Right lobe of liver (tissue), 6 donors: ENCODE measurements around the gene ACACA. TPM values are rescaled to one million over a fixed set of nuclear protein-coding genes. Genes with fewer than 3 reads are reported as not detected.

Source experiments
- ATAC-seq, 4 donors: fragments of 200-7000 bp; cut with Tn5 transposase; one replicate each; pipeline ENCODE4 v1.9.1; 2020; ENCODE audit warnings: mild to moderate bottlenecking in 4 of 4, moderate library complexity in 4 of 4
- DNase-seq, 3 donors: peaks; one replicate each; pipeline ENCODE4 v3.0.0-alpha.2; 2020
- H3K27ac ChIP-seq, 3 donors: fragments of 200-600 bp; one replicate each; pipeline ENCODE4 v1.8.0; 2022
- H3K27me3 ChIP-seq, 2 donors: fragments of 200-600 bp; one replicate each; pipeline ENCODE4 v1.8.0; 2022
- H3K36me3 ChIP-seq, 4 donors: fragments of 200-600 bp; sonication (generic) in 1 of 4; one replicate each; pipeline versions ENCODE4 v1.5.1 to v1.8.0; 2017 to 2022; ENCODE audit warnings: control low read depth in 1 of 4
- H3K4me1 ChIP-seq, 4 donors: fragments of 200-600 bp; sonication (generic) in 1 of 4; one replicate each; pipeline versions ENCODE4 v1.5.1 to v1.8.0; 2017 to 2022; ENCODE audit warnings: control low read depth in 1 of 4
- H3K4me3 ChIP-seq, 3 donors: fragments of 200-600 bp; one replicate each; pipeline ENCODE4 v1.8.0; 2022
- H3K9me3 ChIP-seq, 4 donors: fragments of 200-600 bp; sonication (generic) in 1 of 4; one replicate each; pipeline versions ENCODE4 v1.5.1 to v1.8.0; 2017 to 2022; ENCODE audit warnings: control low read depth in 1 of 4
- POLR2A ChIP-seq: fragments of 450-650 bp; IDR thresholded peaks from one replicate; pipeline ENCODE4 v1.6.1; 2017; ENCODE audit warnings: antibody characterized with exemption, mild to moderate bottlenecking
- WGBS: methylation state at CpG from one replicate; pipeline ENCODE4 v1.1.6; 2018; ENCODE audit warnings: low coverage, low lambda C conversion rate; ENCODE audit not compliant: insufficient coverage; ENCODE audit errors: missing lambda C conversion rate; 5-methylcytosine and 5-hydroxymethylcytosine counted together
- intact Hi-C, 2 donors: fragments of 100-400 bp; cut with DNase I; formaldehyde crosslinking; loops; one replicate each; pipeline versions ENCODE4 v1.11.2 to v1.14.1; 2022
- total RNA-seq, 6 experiments: library from RNA; depleted of rRNA in 2 of 6; stranded (reverse); fragments of >200 nt in 2 of 6; fragmentation: NEBNext Ultra II Directional in 3 of 6; extraction: Animal tissue kit (Norgen Biotek cat#: 25700) in 3 of 6; gene quantifications; one replicate each; pipeline versions ENCODE4 v1.1.0 to v1.2.4, GENCODE V29; 2016 to 2023
- TF ChIP-seq, protein P1 (sequence below), 4 donors: fragments of 200-600 bp in 3 of 4; fragments of 450-650 bp in 1 of 4; IDR thresholded peaks; one replicate each; pipeline versions ENCODE4 v1.5.1 to v1.8.0; 2016 to 2022; ENCODE audit warnings: antibody characterized with exemption in 4 of 4, mild to moderate bottlenecking in 2 of 4
- donor health status: DM: no; HTN: yes; CAD: no.
- donor health status: DM: no; HTN: no; CAD: no.
- donor health status: DM: no; HTN: no; CAD: no.
- donor health status: DM: no; HTN: yes; CAD: no.
- donor health status: DM: no; HTN: yes; CAD: no.

ACACA gene
- total RNA-seq, 6 experiments from 2014 or later = 14.6 to 56.4 (median 27.1) TPM

DNA sequence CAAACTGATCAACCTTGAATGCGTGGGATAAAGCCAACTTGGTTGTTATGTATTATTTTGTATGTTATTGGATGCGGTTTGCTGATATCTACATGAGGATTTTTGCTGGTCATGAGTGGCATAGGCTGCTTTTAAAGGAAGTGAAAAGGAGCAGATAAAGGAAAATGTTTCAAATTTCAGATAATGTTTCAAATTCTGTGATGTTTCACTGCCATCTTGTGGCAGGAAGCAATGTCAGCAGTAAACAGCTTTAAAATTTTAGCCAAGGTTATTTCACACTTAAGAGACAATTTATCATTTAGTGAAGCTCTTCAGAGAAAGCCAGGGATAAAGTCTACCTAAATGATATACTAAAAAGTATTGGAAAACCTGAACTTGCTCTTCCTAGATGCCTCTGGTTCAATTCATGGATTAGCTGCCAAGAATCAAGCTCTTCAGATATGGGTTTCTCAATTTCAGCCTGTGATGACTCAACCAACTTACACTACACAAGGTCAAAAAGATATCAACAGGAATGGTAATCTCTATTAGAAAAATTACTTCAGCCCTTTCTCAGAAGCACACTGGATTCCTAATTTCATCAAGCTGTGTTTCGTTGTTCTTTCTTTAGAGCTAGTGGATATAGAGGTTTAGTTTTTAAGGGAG lies 166.8 kb downstream of the ACACA start:
- DNase-seq = no peak
- Histone ChIP-seq H3K9me3 (peaks cover 0 to 2% (median 0%) of the 10 kb centered on the region in 4 donors), H3K27ac (peak overlapping the region in 1 of 3 donors; percentile 42), H3K4me1 (peaks cover 0 to 27% (median 6%) of the 10 kb centered on the region in 4 donors), H3K4me3 (no peak overlapping the region), H3K27me3 (no peaks in the 10 kb centered on the region), H3K36me3 (peaks cover 0 to 40% (median 11%) of the 10 kb centered on the region in 4 donors)
- intact Hi-C loops = no loop called here
- ATAC-seq = peak; percentile 82 to 90 (median 86)
- TF ChIP-seq POLR2A = no peak
- TF ChIP-seq, protein P1, sequence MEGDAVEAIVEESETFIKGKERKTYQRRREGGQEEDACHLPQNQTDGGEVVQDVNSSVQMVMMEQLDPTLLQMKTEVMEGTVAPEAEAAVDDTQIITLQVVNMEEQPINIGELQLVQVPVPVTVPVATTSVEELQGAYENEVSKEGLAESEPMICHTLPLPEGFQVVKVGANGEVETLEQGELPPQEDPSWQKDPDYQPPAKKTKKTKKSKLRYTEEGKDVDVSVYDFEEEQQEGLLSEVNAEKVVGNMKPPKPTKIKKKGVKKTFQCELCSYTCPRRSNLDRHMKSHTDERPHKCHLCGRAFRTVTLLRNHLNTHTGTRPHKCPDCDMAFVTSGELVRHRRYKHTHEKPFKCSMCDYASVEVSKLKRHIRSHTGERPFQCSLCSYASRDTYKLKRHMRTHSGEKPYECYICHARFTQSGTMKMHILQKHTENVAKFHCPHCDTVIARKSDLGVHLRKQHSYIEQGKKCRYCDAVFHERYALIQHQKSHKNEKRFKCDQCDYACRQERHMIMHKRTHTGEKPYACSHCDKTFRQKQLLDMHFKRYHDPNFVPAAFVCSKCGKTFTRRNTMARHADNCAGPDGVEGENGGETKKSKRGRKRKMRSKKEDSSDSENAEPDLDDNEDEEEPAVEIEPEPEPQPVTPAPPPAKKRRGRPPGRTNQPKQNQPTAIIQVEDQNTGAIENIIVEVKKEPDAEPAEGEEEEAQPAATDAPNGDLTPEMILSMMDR (IDR thresholded peaks at IDR 0.05) = peak; percentile 64 to 76 (median 72)
- WGBS = 49% methylated on average over 3 of the region's 3 CpGs

DNA sequence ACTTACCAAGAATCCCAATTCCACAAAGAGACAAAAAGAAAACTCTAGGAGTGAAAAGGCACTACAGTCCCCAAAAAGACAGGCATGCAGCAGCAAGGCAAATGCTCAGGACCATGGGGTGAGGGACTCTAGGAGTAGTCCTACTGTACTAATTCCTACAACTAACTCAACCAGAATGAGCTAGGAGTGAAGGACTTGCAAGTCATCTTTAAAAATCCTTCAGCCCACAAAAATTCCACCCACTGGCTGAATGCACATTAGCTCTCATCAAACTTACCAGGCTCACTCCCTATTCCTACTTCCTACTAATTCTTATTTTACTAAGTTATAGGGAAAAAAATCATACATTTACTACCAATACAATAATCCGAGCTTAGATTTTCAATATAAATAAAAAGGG lies 172.5 kb downstream of the ACACA start:
- no peaks in the 10 kb centered on the region for H3K9me3 ChIP-seq
- ATAC-seq (no peak), DNase-seq (no peak)
- no peaks in the 10 kb centered on the region for H3K27me3 ChIP-seq
- H3K4me1 ChIP-seq = peaks cover 0 to 27% (median 0%) of the 10 kb centered on the region in 4 donors
- H3K36me3 ChIP-seq = peaks cover 0 to 24% (median 6%) of the 10 kb centered on the region in 4 donors
- TF ChIP-seq POLR2A = no peak
- TF ChIP-seq, protein P1 (IDR thresholded peaks at IDR 0.05) = no peak
- no peak overlapping the region for H3K27ac ChIP-seq
- 93% methylated on average over 1 of the region's 1 CpG for WGBS
- intact Hi-C loops = no loop called here
- H3K4me3 ChIP-seq = no peak overlapping the region

DNA sequence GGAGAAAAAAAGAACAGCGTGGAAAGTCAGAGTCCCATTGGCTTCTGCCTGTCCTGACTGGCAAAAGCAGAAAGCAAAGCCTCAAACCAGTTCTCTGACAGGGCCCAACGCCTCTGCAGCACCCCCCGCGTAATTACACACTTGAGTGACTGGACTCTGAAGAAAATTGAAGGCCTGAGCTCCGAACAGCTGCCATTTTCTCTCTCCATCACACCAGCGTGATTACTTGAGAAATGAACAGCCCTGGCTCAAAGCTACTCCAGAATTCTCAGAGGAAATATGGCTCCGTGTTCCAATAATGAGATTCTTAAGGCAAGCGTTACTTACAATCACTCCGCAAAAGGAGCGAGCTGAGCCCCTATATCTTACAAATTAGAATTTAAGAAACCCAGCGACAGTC lies 173.6 kb downstream of the ACACA start:
- Histone ChIP-seq H3K27ac (no peak overlapping the region), H3K4me3 (no peak overlapping the region), H3K36me3 (peaks cover 0 to 24% (median 6%) of the 10 kb centered on the region in 4 donors), H3K4me1 (peaks cover 0 to 22% (median 0%) of the 10 kb centered on the region in 4 donors), H3K9me3 (no peaks in the 10 kb centered on the region), H3K27me3 (no peaks in the 10 kb centered on the region)
- no peak for ATAC-seq
- intact Hi-C loops = no loop called here
- TF ChIP-seq, protein P1 (IDR thresholded peaks at IDR 0.05) = no peak
- no peak for TF ChIP-seq POLR2A
- WGBS = 90% methylated on average over 11 of the region's 11 CpGs
- DNase-seq = no peak

DNA sequence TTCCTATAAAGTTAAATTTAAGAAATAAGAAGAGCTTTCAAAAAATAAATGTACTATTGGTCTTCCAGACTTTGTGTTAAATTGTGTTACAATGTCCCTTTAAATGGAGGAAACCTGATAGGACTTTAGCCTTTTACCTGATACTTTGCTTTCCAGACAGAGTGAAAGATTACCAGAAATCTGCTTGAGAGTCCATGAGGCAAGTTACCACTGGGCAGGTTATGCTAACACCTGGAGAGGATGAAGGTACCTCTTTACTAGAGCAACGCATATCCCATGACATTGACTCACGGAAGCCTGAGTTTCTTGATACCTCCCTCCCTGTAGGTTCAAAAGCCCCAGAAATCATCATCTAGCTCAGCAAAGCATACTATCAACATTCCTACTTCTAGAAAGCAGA lies 174.7 kb downstream of the ACACA start:
- ATAC-seq (peak in 3 of 4 donors; percentile 15 to 76 (median 28)), DNase-seq (no peak)
- intact Hi-C loops = no loop called here
- no peak overlapping the region for H3K4me3 ChIP-seq
- WGBS = 30% methylated on average over 2 of the region's 2 CpGs
- H3K27me3 ChIP-seq = no peaks in the 10 kb centered on the region
- H3K36me3 ChIP-seq = peaks cover 0 to 24% (median 6%) of the 10 kb centered on the region in 4 donors
- peaks cover 0 to 22% (median 0%) of the 10 kb centered on the region in 4 donors for H3K4me1 ChIP-seq
- no peak for TF ChIP-seq POLR2A
- TF ChIP-seq, protein P1 (IDR thresholded peaks at IDR 0.05) = no peak
- peak overlapping the region in 1 of 3 donors; percentile 9 for H3K27ac ChIP-seq
- H3K9me3 ChIP-seq = no peaks in the 10 kb centered on the region
